Measurements from ENCODE around the gene TMEM143. TPM values are rescaled to one million over a fixed set of nuclear protein-coding genes. Genes with fewer than 3 reads are reported as not detected.

Gene TMEM143
- total RNA-seq, 2 donors from 2014 or later, result 6.3 to 18.4 TPM

GRCh38 chr19:48290401-48290770, 73.4 kb downstream of the TMEM143 start:
- Histone ChIP-seq H3K27ac (no peak overlapping the region), H3K9me3 (no peaks in the 10 kb centered on the region), H3K36me3 (no peaks in the 10 kb centered on the region), H3K27me3 (replicated peaks; ENCODE audit: insufficient read depth) (no peaks in the 10 kb centered on the region), H3K4me3 (peak overlapping the region; percentile 73), H3K4me1 (ENCODE audit: control insufficient read depth in 1 of 2, low read depth in 2 of 2) (peaks cover 7 to 15% of the 10 kb centered on the region in 2 donors)
- no peak for DNase-seq (ENCODE audit: low spot score)
- no peak for ATAC-seq (ENCODE audit: insufficient number of reproducible peaks, low FRiP score, low read depth)
- TF ChIP-seq, protein P1, sequence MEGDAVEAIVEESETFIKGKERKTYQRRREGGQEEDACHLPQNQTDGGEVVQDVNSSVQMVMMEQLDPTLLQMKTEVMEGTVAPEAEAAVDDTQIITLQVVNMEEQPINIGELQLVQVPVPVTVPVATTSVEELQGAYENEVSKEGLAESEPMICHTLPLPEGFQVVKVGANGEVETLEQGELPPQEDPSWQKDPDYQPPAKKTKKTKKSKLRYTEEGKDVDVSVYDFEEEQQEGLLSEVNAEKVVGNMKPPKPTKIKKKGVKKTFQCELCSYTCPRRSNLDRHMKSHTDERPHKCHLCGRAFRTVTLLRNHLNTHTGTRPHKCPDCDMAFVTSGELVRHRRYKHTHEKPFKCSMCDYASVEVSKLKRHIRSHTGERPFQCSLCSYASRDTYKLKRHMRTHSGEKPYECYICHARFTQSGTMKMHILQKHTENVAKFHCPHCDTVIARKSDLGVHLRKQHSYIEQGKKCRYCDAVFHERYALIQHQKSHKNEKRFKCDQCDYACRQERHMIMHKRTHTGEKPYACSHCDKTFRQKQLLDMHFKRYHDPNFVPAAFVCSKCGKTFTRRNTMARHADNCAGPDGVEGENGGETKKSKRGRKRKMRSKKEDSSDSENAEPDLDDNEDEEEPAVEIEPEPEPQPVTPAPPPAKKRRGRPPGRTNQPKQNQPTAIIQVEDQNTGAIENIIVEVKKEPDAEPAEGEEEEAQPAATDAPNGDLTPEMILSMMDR (IDR thresholded peaks at IDR 0.05), result no peak

GRCh38 chr19:48287748-48288147, 76.0 kb downstream of the TMEM143 start:
- peaks cover 8% of the 10 kb centered on the region for H3K9me3 ChIP-seq
- H3K4me3 ChIP-seq, result no peak overlapping the region
- peaks cover 7 to 15% of the 10 kb centered on the region in 2 donors for H3K4me1 ChIP-seq (ENCODE audit: control insufficient read depth in 1 of 2, low read depth in 2 of 2)
- no peaks in the 10 kb centered on the region for H3K27me3 ChIP-seq (replicated peaks; ENCODE audit: insufficient read depth)
- no peaks in the 10 kb centered on the region for H3K36me3 ChIP-seq
- DNase-seq (ENCODE audit: low spot score) (no peak), ATAC-seq (ENCODE audit: insufficient number of reproducible peaks, low FRiP score, low read depth) (no peak)
- H3K27ac ChIP-seq, result no peak overlapping the region
- TF ChIP-seq, protein P1 (IDR thresholded peaks at IDR 0.05), result no peak

DNA sequence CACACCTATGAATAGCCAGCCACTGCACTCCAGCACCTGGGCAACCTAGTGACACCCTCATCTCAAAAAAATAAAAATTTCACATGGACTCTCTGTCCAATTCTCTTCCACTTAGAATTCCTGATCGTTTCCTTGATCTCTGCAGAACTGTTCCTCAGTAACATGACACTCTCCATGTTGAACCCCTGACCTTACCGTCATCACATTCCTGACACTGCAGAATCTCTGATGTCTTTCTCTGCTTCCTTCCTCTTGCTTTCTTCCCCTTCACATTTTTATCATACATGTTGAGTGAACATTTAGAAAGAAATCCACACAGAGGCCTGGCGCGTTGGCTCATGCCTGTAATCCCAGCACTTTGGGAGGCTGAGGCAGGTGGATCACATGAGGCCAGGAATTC, 78.8 kb downstream of the TMEM143 start:
- Histone ChIP-seq H3K36me3 (no peaks in the 10 kb centered on the region), H3K4me1 (ENCODE audit: control insufficient read depth in 1 of 2, low read depth in 2 of 2) (no peaks in the 10 kb centered on the region), H3K9me3 (peaks cover 8% of the 10 kb centered on the region), H3K4me3 (no peak overlapping the region), H3K27me3 (replicated peaks; ENCODE audit: insufficient read depth) (no peaks in the 10 kb centered on the region), H3K27ac (no peak overlapping the region)
- DNase-seq (ENCODE audit: low spot score) (no peak), ATAC-seq (ENCODE audit: insufficient number of reproducible peaks, low FRiP score, low read depth) (no peak)
- TF ChIP-seq, protein P1 (IDR thresholded peaks at IDR 0.05), result no peak

- Histone ChIP-seq H3K9me3 (peaks cover 8% of the 10 kb centered on the region), H3K4me1 (ENCODE audit: control insufficient read depth in 1 of 2, low read depth in 2 of 2) (no peaks in the 10 kb centered on the region), H3K36me3 (no peaks in the 10 kb centered on the region), H3K4me3 (no peak overlapping the region), H3K27me3 (replicated peaks; ENCODE audit: insufficient read depth) (no peaks in the 10 kb centered on the region), H3K27ac (no peak overlapping the region)
- ATAC-seq (ENCODE audit: insufficient number of reproducible peaks, low FRiP score, low read depth) (no peak), DNase-seq (ENCODE audit: low spot score) (no peak)
- TF ChIP-seq, protein P1 (IDR thresholded peaks at IDR 0.05), result no peak
These were observed 79.8 kb downstream of the TMEM143 start for GRCh38 chr19:48283908-48284307.

Other genes with a start within 250 kb of the TMEM143 start
- gene LIG1, start 193.6 kb downstream of the TMEM143 start, total RNA-seq, result 10 to 100 TPM in 1 of 2 donors, 1 to 10 TPM in 1; 5.4 to 23.2 TPM
- gene ZSWIM9, start 193.3 kb downstream of the TMEM143 start, total RNA-seq, result 1 to 10 TPM; 4.4 to 9.3 TPM
- gene CARD8, start 108.0 kb downstream of the TMEM143 start, total RNA-seq, result 10 to 100 TPM; 40.8 to 50.9 TPM
- gene ZNF114, start 93.9 kb downstream of the TMEM143 start, total RNA-seq, result under 1 TPM in 1 of 2 donors, not detected in 1; 0.27 TPM
- gene EMP3, start 38.4 kb downstream of the TMEM143 start, total RNA-seq, result 10 to 100 TPM; 61.7 to 95.7 TPM
- gene SYNGR4, start 427 bp upstream of the TMEM143 start, total RNA-seq, result not detected
- gene KDELR1, start 27.6 kb upstream of the TMEM143 start, total RNA-seq, result 10 to 100 TPM; 65.6 to 79.9 TPM
- under 1 TPM in 1 of 2 donors, not detected in 1; 0.68 TPM for gene GRIN2D, start 29.7 kb upstream of the TMEM143 start, total RNA-seq
- gene GRWD1, start 82.0 kb upstream of the TMEM143 start, total RNA-seq, result 10 to 100 TPM; 17.5 to 38.3 TPM
- 1 to 10 TPM in 1 of 2 donors, under 1 TPM in 1; 0.27 to 1.2 TPM for gene KCNJ14, start 91.6 kb upstream of the TMEM143 start, total RNA-seq
- gene CYTH2, start 105.4 kb upstream of the TMEM143 start, total RNA-seq, result 10 to 100 TPM; 50.6 to 79.4 TPM
- 1 to 10 TPM in 1 of 2 donors, under 1 TPM in 1; 0.41 to 4.5 TPM for gene LMTK3, start 147.9 kb upstream of the TMEM143 start, total RNA-seq
- not detected for gene SULT2B1, start 188.2 kb upstream of the TMEM143 start, total RNA-seq
- not detected for gene SPACA4, start 242.8 kb upstream of the TMEM143 start, total RNA-seq